ENCODE data around the gene TMEM59. TPM values are rescaled to one million over a fixed set of nuclear protein-coding genes. Genes with fewer than 3 reads are reported as not detected.

Gene TMEM59
- total RNA-seq, 2 donors from 2014 or later = 282 to 326 TPM

- no peak for ATAC-seq (ENCODE audit: insufficient number of reproducible peaks, low FRiP score, low read depth)
- no peak overlapping the region for H3K27ac ChIP-seq
- no peak for TF ChIP-seq CTCF (IDR thresholded peaks at IDR 0.05)
- DNase-seq (ENCODE audit: low spot score) = no peak
- H3K9me3 ChIP-seq = no peaks in the 10 kb centered on the region
- H3K4me3 ChIP-seq = no peak overlapping the region
- peaks cover 29 to 42% of the 10 kb centered on the region in 2 donors for H3K4me1 ChIP-seq (ENCODE audit: control insufficient read depth in 1 of 2, low read depth in 2 of 2)
- H3K36me3 ChIP-seq = peaks cover 14% of the 10 kb centered on the region
- H3K27me3 ChIP-seq (replicated peaks; ENCODE audit: insufficient read depth) = no peaks in the 10 kb centered on the region
Measured at GRCh38 chr1:54046671-54047383, 6.2 kb downstream of the TMEM59 start.

- H3K4me1 ChIP-seq (ENCODE audit: control insufficient read depth in 1 of 2, low read depth in 2 of 2) = peaks cover 19 to 32% of the 10 kb centered on the region in 2 donors
- no peak for ATAC-seq (ENCODE audit: insufficient number of reproducible peaks, low FRiP score, low read depth)
Measured at GRCh38 chr1:54045496-54045895, 7.5 kb downstream of the TMEM59 start.

GRCh38 chr1:54041806-54042205, 11.2 kb downstream of the TMEM59 start:
- no peak for ATAC-seq (ENCODE audit: insufficient number of reproducible peaks, low FRiP score, low read depth)
- Histone ChIP-seq H3K27ac (no peak overlapping the region), H3K4me1 (ENCODE audit: control insufficient read depth in 1 of 2, low read depth in 2 of 2) (no peaks in the 10 kb centered on the region), H3K36me3 (peaks cover 53% of the 10 kb centered on the region), H3K4me3 (no peak overlapping the region), H3K9me3 (no peaks in the 10 kb centered on the region), H3K27me3 (replicated peaks; ENCODE audit: insufficient read depth) (no peaks in the 10 kb centered on the region)
- no peak for DNase-seq (ENCODE audit: low spot score)
- TF ChIP-seq CTCF (IDR thresholded peaks at IDR 0.05) = no peak

More at GRCh38 chr1:54045496-54045895, 7.5 kb downstream of the TMEM59 start:
- no peaks in the 10 kb centered on the region for H3K27me3 ChIP-seq (replicated peaks; ENCODE audit: insufficient read depth)
- H3K27ac ChIP-seq = no peak overlapping the region
- peaks cover 25% of the 10 kb centered on the region for H3K36me3 ChIP-seq
- H3K4me3 ChIP-seq = no peak overlapping the region
- DNase-seq (ENCODE audit: low spot score) = no peak
- TF ChIP-seq CTCF (IDR thresholded peaks at IDR 0.05) = no peak
- no peaks in the 10 kb centered on the region for H3K9me3 ChIP-seq

GRCh38 chr1:54037476-54037875, 15.5 kb downstream of the TMEM59 start:
- Histone ChIP-seq H3K27ac (no peak overlapping the region), H3K27me3 (replicated peaks; ENCODE audit: insufficient read depth) (no peaks in the 10 kb centered on the region), H3K9me3 (no peaks in the 10 kb centered on the region), H3K4me3 (no peak overlapping the region), H3K36me3 (peaks cover 76% of the 10 kb centered on the region), H3K4me1 (ENCODE audit: control insufficient read depth in 1 of 2, low read depth in 2 of 2) (no peaks in the 10 kb centered on the region)
- no peak for ATAC-seq (ENCODE audit: insufficient number of reproducible peaks, low FRiP score, low read depth)
- DNase-seq (ENCODE audit: low spot score) = no peak
- no peak for TF ChIP-seq CTCF (IDR thresholded peaks at IDR 0.05)

- no peak for ATAC-seq (ENCODE audit: insufficient number of reproducible peaks, low FRiP score, low read depth)
- Histone ChIP-seq H3K36me3 (peaks cover 32% of the 10 kb centered on the region), H3K27me3 (replicated peaks; ENCODE audit: insufficient read depth) (no peaks in the 10 kb centered on the region), H3K27ac (no peak overlapping the region), H3K4me1 (ENCODE audit: control insufficient read depth in 1 of 2, low read depth in 2 of 2) (no peaks in the 10 kb centered on the region), H3K9me3 (no peaks in the 10 kb centered on the region), H3K4me3 (no peak overlapping the region)
- no peak for DNase-seq (ENCODE audit: low spot score)
- TF ChIP-seq CTCF (IDR thresholded peaks at IDR 0.05) = no peak
Measured at GRCh38 chr1:54028306-54029251, 24.4 kb downstream of the TMEM59 start.
